ENCODE results near the gene ZNF48. TPM values are rescaled to one million over a fixed set of nuclear protein-coding genes. Genes with fewer than 3 reads are reported as not detected.

Gene ZNF48
- total RNA-seq, 1 donor from 2014 or later: 21.1 TPM

- no peak overlapping the region for H3K27ac Mint-ChIP-seq
- no peaks in the 10 kb centered on the region for H3K9me3 Mint-ChIP-seq
- TF ChIP-seq CTCF (conservative IDR thresholded peaks at IDR 0.05): no peak
- no peaks in the 10 kb centered on the region for H3K27me3 Mint-ChIP-seq
- H3K4me3 Mint-ChIP-seq: peak overlapping the region; percentile 12
- H3K4me1 Mint-ChIP-seq (ENCODE audit: unreplicated experiment): peaks cover 9% of the 10 kb centered on the region
- no peak for DNase-seq (ENCODE audit: extremely low spot score, unreplicated experiment)
- H3K36me3 Mint-ChIP-seq: peaks cover 10% of the 10 kb centered on the region
Observed at GRCh38 chr16:30350134-30350871, 44.9 kb upstream of the ZNF48 start.

- Mint-ChIP-seq H3K36me3 (peaks cover 11% of the 10 kb centered on the region), H3K27me3 (no peaks in the 10 kb centered on the region), H3K27ac (no peak overlapping the region), H3K4me1 (ENCODE audit: unreplicated experiment) (peaks cover 11% of the 10 kb centered on the region), H3K9me3 (no peaks in the 10 kb centered on the region), H3K4me3 (no peak overlapping the region)
- TF ChIP-seq CTCF (conservative IDR thresholded peaks at IDR 0.05): no peak
- DNase-seq (ENCODE audit: extremely low spot score, unreplicated experiment): no peak
Observed at GRCh38 chr16:30351001-30351441, 44.2 kb upstream of the ZNF48 start.

- Mint-ChIP-seq H3K27me3 (no peaks in the 10 kb centered on the region), H3K27ac (no peak overlapping the region), H3K4me3 (peak overlapping the region; percentile 45), H3K4me1 (ENCODE audit: unreplicated experiment) (peaks cover 11% of the 10 kb centered on the region), H3K9me3 (no peaks in the 10 kb centered on the region), H3K36me3 (peaks cover 11% of the 10 kb centered on the region)
- no peak for TF ChIP-seq CTCF (conservative IDR thresholded peaks at IDR 0.05)
- DNase-seq (ENCODE audit: extremely low spot score, unreplicated experiment): no peak
Observed at GRCh38 chr16:30351586-30352419, 43.4 kb upstream of the ZNF48 start.

GRCh38 chr16:30352488-30353401 lies 42.5 kb upstream of the ZNF48 start:
- Mint-ChIP-seq H3K9me3 (no peaks in the 10 kb centered on the region), H3K4me1 (ENCODE audit: unreplicated experiment) (peaks cover 11% of the 10 kb centered on the region), H3K27ac (peak overlapping the region; percentile 61), H3K4me3 (peak overlapping the region; percentile 65), H3K36me3 (peaks cover 11% of the 10 kb centered on the region), H3K27me3 (no peaks in the 10 kb centered on the region)
- peak; percentile 63 for TF ChIP-seq CTCF (conservative IDR thresholded peaks at IDR 0.05)
- DNase-seq (ENCODE audit: extremely low spot score, unreplicated experiment): no peak

GRCh38 chr16:30353438-30354129 lies 41.6 kb upstream of the ZNF48 start:
- peaks cover 11% of the 10 kb centered on the region for H3K4me1 Mint-ChIP-seq (ENCODE audit: unreplicated experiment)

More at GRCh38 chr16:30353438-30354129, 41.6 kb upstream of the ZNF48 start:
- DNase-seq (ENCODE audit: extremely low spot score, unreplicated experiment): no peak
- no peak for TF ChIP-seq CTCF (conservative IDR thresholded peaks at IDR 0.05)
- H3K9me3 Mint-ChIP-seq: no peaks in the 10 kb centered on the region
- H3K36me3 Mint-ChIP-seq: peaks cover 11% of the 10 kb centered on the region
- H3K27me3 Mint-ChIP-seq: no peaks in the 10 kb centered on the region
- H3K4me3 Mint-ChIP-seq: peak overlapping the region; percentile 94
- no peak overlapping the region for H3K27ac Mint-ChIP-seq

Data from type B pancreatic cell (in vitro differentiated cells).